Prostate gland (tissue), 2 donors: ENCODE results near the gene RPL35A. TPM values are rescaled to one million over a fixed set of nuclear protein-coding genes. Genes with fewer than 3 reads are reported as not detected.
"Not testable (repeated sequence)": the region's sequence is repeated elsewhere in the genome, so short reads cannot be mapped to it uniquely, and the experiment has no call there.

ENCODE experiments used
- DNase-seq: peaks from one replicate; pipeline ENCODE4 v3.0.0-alpha.2; 2019; ENCODE audit warnings: low spot score
- H3K27ac ChIP-seq, 2 donors: fragments of 200-600 bp; sonication (generic); 2 replicates each; pipeline ENCODE4 v1.5.1; 2017 to 2019
- H3K27me3 ChIP-seq: fragments of 200-600 bp; sonication (generic); replicated peaks from 2 replicates; pipeline ENCODE4 v1.5.1; 2019; ENCODE audit not compliant: insufficient read depth
- H3K36me3 ChIP-seq, 2 donors: fragments of 200-600 bp; sonication (generic); 1 replicate in 1 of 2; 2 replicates in 1 of 2; pipeline versions ENCODE4 v1.5.1 to v1.8.1; 2017 to 2019
- H3K4me1 ChIP-seq: fragments of 200-600 bp; sonication (generic); replicated peaks from 2 replicates; pipeline ENCODE4 v1.5.1; 2019
- H3K4me3 ChIP-seq, 2 donors: fragments of 200-600 bp; sonication (generic); 2 replicates each; pipeline ENCODE4 v1.5.1; 2017 to 2019
- H3K9me3 ChIP-seq: fragments of 200-600 bp; sonication (generic); 2 replicates; pipeline ENCODE4 v1.5.1; 2017
- POLR2A ChIP-seq: fragments of 450-650 bp; IDR thresholded peaks from one replicate; pipeline ENCODE4 v1.6.1; 2016; ENCODE audit warnings: antibody characterized with exemption, mild to moderate bottlenecking
- POLR2AphosphoS5 ChIP-seq: sonication (generic); formaldehyde crosslinking; IDR thresholded peaks from one replicate; pipeline ENCODE4 v1.6.1; 2017; ENCODE audit warnings: antibody characterized with exemption
- WGBS: methylation state at CpG from one replicate; pipeline ENCODE4 v1.1.5; 2018; 5-methylcytosine and 5-hydroxymethylcytosine counted together
- intact Hi-C: fragments of 100-400 bp; cut with DNase I; formaldehyde crosslinking; loops from one replicate; pipeline ENCODE4 v1.14.2; 2022
- total RNA-seq, 2 donors: library from RNA; depleted of rRNA; stranded (reverse); fragments of >200 nt; gene quantifications; one replicate each; pipeline ENCODE4 v1.1.0, GENCODE V29; 2016
- TF ChIP-seq, protein P1 (sequence below), 4 experiments: fragments of 200-600 bp in 2 of 4; fragments of 450-650 bp in 2 of 4; sonication (generic) in 2 of 4; IDR thresholded peaks; 1 replicate in 3 of 4; 2 replicates in 1 of 4; pipeline ENCODE4 v1.5.1; 2016 to 2019; ENCODE audit warnings: antibody characterized with exemption in 4 of 4, mild to moderate bottlenecking in 2 of 4, moderate library complexity in 2 of 4

RPL35A gene
- total RNA-seq, 2 donors from 2014 or later, result 480 to 1,367 TPM

DNA sequence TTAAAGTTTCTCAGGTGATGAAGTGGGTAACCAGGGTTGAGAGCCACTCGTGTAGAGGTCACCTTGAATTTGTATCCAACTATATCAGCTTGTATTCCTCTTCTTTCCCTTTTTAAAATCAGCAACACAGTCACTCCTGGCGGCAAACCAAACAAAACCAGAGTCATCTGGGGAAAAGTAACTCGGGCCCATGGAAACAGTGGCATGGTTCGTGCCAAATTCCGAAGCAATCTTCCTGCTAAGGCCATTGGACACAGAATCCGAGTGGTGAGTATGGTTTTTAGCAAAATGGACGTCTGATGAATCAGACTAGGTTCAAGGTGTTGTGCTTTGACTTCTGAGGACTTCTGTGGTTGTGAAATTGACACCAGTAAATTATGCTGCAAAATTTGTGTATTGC, 3.9 kb downstream of the RPL35A start:
- no peak overlapping the region for H3K27ac ChIP-seq
- no peaks in the 10 kb centered on the region for H3K9me3 ChIP-seq
- intact Hi-C loops, result no loop called here
- DNase-seq, result no peak
- H3K27me3 ChIP-seq, result no peaks in the 10 kb centered on the region
- 69% methylated on average over 7 of the region's 7 CpGs for WGBS
- H3K36me3 ChIP-seq, result peaks cover 5 to 25% of the 10 kb centered on the region in 2 donors
- TF ChIP-seq, protein P1, sequence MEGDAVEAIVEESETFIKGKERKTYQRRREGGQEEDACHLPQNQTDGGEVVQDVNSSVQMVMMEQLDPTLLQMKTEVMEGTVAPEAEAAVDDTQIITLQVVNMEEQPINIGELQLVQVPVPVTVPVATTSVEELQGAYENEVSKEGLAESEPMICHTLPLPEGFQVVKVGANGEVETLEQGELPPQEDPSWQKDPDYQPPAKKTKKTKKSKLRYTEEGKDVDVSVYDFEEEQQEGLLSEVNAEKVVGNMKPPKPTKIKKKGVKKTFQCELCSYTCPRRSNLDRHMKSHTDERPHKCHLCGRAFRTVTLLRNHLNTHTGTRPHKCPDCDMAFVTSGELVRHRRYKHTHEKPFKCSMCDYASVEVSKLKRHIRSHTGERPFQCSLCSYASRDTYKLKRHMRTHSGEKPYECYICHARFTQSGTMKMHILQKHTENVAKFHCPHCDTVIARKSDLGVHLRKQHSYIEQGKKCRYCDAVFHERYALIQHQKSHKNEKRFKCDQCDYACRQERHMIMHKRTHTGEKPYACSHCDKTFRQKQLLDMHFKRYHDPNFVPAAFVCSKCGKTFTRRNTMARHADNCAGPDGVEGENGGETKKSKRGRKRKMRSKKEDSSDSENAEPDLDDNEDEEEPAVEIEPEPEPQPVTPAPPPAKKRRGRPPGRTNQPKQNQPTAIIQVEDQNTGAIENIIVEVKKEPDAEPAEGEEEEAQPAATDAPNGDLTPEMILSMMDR (IDR thresholded peaks at IDR 0.05), result no peak
- no peak for TF ChIP-seq POLR2AphosphoS5
- TF ChIP-seq POLR2A, result no peak
- H3K4me3 ChIP-seq, result no peak overlapping the region
- peaks cover 12% of the 10 kb centered on the region for H3K4me1 ChIP-seq

DNA sequence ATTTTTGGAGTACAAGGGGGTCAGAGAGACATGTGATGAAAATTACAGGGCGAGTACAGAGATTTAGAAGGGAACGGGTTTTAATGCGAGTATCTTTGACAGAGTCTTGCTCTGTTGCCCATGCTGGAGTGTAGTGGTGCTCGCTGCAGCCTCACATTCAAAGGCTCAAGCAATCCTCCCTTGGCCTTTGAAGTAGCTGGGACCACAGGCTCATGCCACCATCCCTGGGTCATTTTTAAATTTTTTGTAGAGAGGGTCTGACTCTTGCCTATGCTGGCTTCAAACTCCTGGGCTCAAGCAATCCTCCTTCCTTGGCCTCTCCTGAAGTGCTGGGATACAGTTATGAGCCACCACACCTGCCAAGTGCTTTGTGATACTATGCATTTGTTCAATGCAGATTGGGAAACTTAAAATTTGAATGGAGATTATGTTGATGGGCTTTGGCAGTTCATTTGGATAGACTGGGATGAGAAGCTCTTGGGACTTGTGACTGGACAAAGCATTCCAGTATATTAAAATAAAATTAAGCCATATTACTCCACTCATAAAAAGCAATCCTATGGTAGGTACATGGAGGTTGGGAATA, 6.0 kb downstream of the RPL35A start:
- no peak for DNase-seq
- H3K27me3 ChIP-seq, result no peaks in the 10 kb centered on the region
- no peak overlapping the region for H3K27ac ChIP-seq
- H3K36me3 ChIP-seq, result peaks cover 5 to 25% of the 10 kb centered on the region in 2 donors
- no peaks in the 10 kb centered on the region for H3K9me3 ChIP-seq
- H3K4me1 ChIP-seq, result peaks cover 12% of the 10 kb centered on the region
- H3K4me3 ChIP-seq, result no peak overlapping the region
- 86% methylated on average over 4 of the region's 4 CpGs for WGBS
- TF ChIP-seq POLR2AphosphoS5, result no peak
- intact Hi-C loops, result no loop called here

DNA sequence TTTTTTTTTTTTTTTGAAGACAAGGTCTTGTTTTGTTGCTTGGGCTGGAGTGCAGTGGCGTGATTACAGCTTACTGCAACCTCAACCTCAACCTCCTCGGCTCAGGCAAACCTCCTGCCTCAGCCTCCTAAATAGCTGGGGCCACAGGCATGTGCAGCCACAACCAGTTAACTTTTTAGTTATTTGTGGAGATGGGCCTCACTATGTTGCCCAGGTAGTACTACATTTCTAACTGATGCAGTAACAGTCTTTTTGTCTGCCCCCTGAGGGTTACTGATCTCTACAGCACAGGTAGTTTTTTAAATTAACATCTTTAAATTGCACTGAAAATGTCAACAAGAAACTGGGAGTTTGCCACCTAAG, 6.6 kb downstream of the RPL35A start:
- H3K4me1 ChIP-seq, result peaks cover 8% of the 10 kb centered on the region
- H3K36me3 ChIP-seq, result peaks cover 5 to 23% of the 10 kb centered on the region in 2 donors
- DNase-seq, result no peak

DNA sequence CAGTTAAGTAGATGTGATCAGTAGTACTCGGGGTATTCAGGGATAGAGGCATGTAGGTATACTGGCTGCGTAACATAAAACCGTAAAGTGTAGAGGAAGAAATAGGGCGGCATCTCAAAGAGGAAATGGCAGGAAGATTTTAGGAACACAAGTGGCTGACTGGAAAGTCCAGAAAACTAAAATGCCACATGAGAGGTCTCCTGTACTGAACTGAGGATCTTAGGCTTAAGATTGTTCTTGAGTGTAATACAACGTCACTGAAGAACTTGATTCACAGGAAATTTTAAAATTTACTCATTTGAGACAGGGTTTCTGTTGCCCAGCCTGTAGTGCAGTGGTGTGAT, 7.8 kb downstream of the RPL35A start:
- Histone ChIP-seq H3K27ac (peak overlapping the region; percentile 21 to 50), H3K27me3 (no peaks in the 10 kb centered on the region), H3K36me3 (peaks cover 5 to 20% of the 10 kb centered on the region in 2 donors), H3K4me1 (no peaks in the 10 kb centered on the region), H3K9me3 (no peaks in the 10 kb centered on the region), H3K4me3 (no peak overlapping the region)
- WGBS, result 82% methylated on average over 5 of the region's 5 CpGs
- DNase-seq, result no peak
- TF ChIP-seq POLR2AphosphoS5 (no peak), POLR2A (no peak)
- TF ChIP-seq, protein P1 (IDR thresholded peaks at IDR 0.05), result no peak
- intact Hi-C loops, result no loop called here

More for the DNA sequence above, 6.6 kb downstream of the RPL35A start:
- no peak overlapping the region for H3K4me3 ChIP-seq
- intact Hi-C loops, result no loop called here
- H3K27me3 ChIP-seq, result no peaks in the 10 kb centered on the region
- no peak overlapping the region for H3K27ac ChIP-seq
- 87% methylated on average over 2 of the region's 2 CpGs for WGBS
- no peaks in the 10 kb centered on the region for H3K9me3 ChIP-seq
- no peak for TF ChIP-seq POLR2AphosphoS5
- TF ChIP-seq, protein P1 (IDR thresholded peaks at IDR 0.05), result no peak
- TF ChIP-seq POLR2A, result no peak

DNA sequence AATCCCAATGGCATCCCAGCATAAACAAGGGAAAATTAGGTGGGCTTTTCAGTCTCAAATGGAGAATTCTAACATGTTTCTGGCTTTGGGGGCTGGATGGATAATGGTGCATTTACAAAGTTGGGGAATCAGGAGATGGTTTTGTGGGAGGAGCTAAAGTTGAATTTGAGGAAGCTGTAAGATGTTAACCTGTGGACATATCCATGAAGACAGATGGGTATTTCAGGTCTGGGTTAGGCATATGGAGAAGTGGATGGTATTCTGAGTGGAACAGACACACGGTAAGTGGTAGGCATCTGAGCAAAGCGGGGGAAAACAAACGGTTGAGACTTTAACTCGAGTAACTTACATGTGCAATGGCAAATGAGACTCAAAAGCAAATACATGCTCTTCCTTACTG, 8.4 kb downstream of the RPL35A start:
- DNase-seq, result no peak
- Histone ChIP-seq H3K9me3 (no peaks in the 10 kb centered on the region), H3K4me1 (no peaks in the 10 kb centered on the region), H3K4me3 (no peak overlapping the region), H3K36me3 (peaks cover 5 to 14% of the 10 kb centered on the region in 2 donors), H3K27ac (peak overlapping the region in 1 of 2 donors; percentile 50), H3K27me3 (no peaks in the 10 kb centered on the region)
- WGBS, result 96% methylated on average over 4 of the region's 4 CpGs
- TF ChIP-seq POLR2A (no peak), POLR2AphosphoS5 (no peak)
- TF ChIP-seq, protein P1 (IDR thresholded peaks at IDR 0.05), result no peak
- intact Hi-C loops, result no loop called here

DNA sequence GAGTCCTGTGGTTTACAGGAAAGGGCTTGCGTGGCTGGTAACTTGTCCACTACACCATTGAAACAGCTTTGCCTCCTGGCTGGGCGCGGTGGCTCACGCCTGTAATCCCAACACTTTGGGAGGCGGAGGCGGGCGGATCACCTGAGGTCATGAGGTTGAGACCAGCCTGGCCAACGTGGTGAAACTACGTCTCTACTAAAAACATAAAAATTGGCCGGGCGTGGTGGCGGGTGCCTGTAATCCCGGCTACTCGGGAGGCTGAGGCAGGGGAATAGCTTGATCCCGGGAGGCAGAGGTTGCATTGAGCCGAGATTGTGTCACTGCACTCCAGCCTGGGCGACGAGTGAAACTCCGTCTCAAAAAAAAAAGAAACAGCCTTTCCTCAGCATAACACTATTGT, 8.9 kb downstream of the RPL35A start:
- H3K9me3 ChIP-seq, H3K4me3 ChIP-seq, DNase-seq, H3K4me1 ChIP-seq, H3K27ac ChIP-seq, H3K27me3 ChIP-seq, intact Hi-C loops: not testable (repeated sequence)
- WGBS, result 92% methylated on average over 19 of the region's 19 CpGs
- peaks cover 5 to 11% of the 10 kb centered on the region in 2 donors for H3K36me3 ChIP-seq
